ENCODE measurements around the gene OR8K3.

Gene OR8K3

DNA sequence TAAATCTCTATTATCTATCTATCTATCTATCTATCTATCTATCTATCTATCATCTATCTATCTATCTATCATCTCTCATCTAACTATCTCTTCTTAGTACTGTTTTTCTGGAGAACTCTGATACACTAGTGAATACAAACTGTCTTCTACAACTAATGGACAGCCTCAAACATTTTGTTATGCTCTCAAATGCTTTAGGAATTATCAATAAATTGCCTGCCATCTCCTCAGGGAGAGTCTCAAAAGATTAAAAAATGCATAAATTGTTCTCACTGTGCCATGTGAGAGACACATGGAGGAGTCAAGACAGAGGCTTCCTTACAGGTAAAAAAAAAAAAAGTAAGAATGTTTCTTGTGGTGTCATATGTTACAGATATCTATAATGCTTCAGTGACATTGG lies at the start of gene OR8K3:
TSS of gene OR8K3 (plus strand) at position 301 of the 400 bp plus-strand sequence. CDS start 3,163 bp downstream, outside the sequence.
- no peak for DNase-seq (ENCODE audit: low read depth in 3 of 3)

DNA sequence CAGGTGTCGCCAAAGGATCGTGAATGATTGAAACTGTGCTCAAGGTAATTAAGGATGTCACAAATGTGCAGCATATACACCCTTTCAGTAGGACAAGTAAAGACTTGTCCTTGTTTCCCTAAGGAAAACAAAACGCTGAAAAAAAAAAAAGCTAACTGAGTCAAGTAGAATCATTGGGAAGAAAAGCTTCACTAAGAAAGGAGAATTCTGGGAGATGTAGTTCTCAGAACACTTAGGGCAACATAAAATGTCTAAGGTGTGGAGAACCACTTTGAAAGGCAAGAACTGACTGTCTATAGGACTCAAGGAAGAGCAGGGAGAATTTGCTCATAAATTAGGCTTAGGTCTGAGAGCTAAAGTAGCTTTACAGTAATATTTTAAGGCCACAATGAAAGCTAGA lies 43.9 kb upstream of the OR8K3 start:
- no peak for DNase-seq (ENCODE audit: low read depth in 3 of 3)

DNA sequence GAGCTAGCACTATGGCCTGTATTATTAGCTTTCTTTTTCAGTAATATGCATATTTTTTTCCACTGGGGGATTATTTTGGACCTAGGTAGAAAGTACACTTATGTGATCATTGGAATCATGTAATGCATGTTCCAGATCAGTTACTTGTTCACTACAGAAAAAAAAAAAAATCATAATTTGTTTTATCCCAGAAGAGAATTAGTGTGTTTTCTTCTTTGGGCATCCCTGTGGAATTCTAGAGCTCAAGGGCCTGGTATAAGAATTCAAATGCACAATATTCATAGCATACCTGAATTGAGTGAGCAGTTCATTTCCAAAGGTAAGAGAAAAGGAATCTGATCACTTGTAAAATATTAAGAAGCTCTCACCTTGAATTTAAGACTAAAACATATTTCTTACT lies 41.1 kb upstream of the OR8K3 start, which contains the start of gene OR5T1:
TSS of gene OR5T1 (plus strand) at position 301 of the 400 bp plus-strand sequence. CDS start 1,485 bp downstream, outside the sequence.
- DNase-seq (ENCODE audit: low read depth in 3 of 3): no peak

DNA sequence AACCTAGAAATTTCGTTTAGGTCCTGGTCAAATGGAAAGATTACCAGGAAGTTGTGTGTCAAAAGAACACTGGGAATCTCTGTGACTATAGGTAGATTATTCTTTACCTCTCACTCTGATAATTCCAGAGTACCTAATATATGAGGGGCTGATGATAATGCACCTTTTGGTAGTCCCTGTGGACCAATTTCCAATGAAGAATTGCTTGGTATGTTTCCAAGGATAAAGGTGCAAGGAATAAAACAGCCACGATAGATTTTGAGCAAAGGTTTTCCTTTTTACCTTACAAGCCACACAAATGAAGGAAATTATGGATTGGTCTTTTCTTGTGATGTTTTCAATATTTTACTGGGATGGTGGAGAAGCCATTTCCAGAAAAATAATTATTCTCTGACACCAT lies 22.8 kb upstream of the OR8K3 start, which contains the start of gene OR8H1:
TSS of gene OR8H1 (minus strand) at position 101 of the 400 bp plus-strand sequence. CDS start 1,192 bp downstream, outside the sequence.
- DNase-seq (ENCODE audit: low read depth in 3 of 3): no peak

- DNase-seq (ENCODE audit: low read depth in 3 of 3): no peak
These were observed 18.0 kb upstream of the OR8K3 start for GRCh38 chr11:56296898-56297297.

- DNase-seq (ENCODE audit: low read depth in 3 of 3): no peak
These were observed 7.1 kb upstream of the OR8K3 start for GRCh38 chr11:56307836-56308235.

GRCh38 chr11:56331861-56332491 lies 17.0 kb downstream of the OR8K3 start:
- DNase-seq (ENCODE audit: low read depth in 3 of 3): no peak

DNA sequence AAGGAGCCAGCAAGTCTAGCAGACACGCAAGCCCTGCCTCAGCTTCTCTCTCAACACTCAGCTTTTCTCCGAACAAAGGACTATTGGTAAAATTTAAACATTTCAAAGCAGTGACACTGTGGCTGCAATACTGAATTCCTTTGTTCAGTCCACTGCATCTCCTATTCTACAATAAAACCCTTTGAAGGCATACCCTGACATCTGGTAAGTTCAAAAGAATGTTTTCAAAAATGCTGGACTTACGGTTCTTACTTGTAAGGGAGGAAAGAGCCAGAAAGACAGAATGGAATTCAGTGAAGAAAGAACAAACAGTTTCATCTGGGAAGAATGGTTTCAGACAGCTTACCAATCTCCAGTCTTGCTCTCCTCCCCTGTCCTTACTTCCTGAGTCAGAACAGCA lies 18.2 kb downstream of the OR8K3 start:
- DNase-seq (ENCODE audit: low read depth in 3 of 3): no peak

DNA sequence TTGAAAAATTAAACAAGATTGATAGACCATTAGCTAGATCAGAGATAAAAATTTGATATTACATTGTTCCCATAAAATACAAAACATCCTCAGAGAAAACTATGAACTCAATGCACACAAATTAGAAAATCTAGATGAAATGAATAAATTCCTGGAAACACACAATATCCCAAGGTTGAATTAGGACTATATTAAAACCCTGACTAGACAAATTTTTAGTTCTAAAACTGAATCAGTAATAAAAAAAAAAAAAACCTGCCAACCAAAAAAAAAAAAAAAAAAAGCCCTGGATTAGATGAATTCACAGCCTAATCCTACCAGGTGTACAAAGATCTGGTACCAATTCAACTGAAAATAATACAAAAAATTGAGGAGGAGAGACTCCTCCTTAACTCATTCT lies 25.3 kb downstream of the OR8K3 start:
- DNase-seq (ENCODE audit: low read depth in 3 of 3): no peak

DNA sequence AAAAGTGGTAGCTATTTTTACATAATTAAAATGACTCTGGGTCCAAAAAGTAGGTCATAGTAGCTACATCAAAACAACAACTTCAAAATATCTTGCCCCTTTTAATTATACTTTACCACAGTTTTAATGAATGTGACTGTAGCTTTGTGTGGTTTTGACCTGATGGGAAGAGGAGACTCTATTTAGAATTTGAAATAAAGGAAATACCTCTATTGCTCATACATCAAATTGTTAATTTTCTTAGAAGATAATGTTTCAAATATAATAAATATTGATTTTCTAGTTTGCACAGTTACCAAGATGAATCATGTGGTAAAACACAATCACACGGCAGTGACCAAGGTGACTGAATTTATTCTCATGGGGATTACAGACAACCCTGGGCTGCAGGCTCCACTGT lies 30.8 kb downstream of the OR8K3 start, which contains the start of gene OR8K1:
TSS of gene OR8K1 (plus strand) at position 301 of the 400 bp plus-strand sequence. CDS start at position 301, 0 bp downstream.
- DNase-seq (ENCODE audit: low read depth in 3 of 3): no peak

DNA sequence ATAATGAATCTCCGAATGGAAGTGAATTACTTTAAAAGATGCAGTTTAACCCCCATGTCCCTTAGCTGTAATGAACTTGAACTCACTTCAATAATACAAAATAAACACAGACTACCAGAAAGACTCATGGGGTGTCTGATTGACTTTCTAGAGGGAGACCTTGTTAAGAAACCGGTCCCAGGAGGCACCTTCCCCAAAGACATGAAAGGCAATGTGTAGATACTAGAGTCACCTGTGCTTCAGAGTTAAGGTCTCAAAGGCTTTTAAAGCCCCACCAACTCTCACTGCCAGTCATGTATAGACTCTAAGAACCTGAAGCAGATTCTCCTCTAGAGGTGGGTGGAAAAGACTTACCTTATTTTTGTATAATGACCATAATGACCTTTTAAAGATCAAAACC lies 39.0 kb downstream of the OR8K3 start, which contains the start of gene OR8J1:
TSS of gene OR8J1 (plus strand) at position 301 of the 400 bp plus-strand sequence. CDS start 5,956 bp downstream, outside the sequence.
- DNase-seq (ENCODE audit: low read depth in 3 of 3): no peak
